GM12892 (cell line): ENCODE measurements around the gene GULP1.

Source experiments
- POLR2A ChIP-seq: IDR thresholded peaks from 2 replicates; pipeline ENCODE4 v1.6.1; 2011; ENCODE audit warnings: low read depth, low read length, control low read depth
- POLR2AphosphoS5 ChIP-seq: IDR thresholded peaks from 2 replicates; pipeline ENCODE4 v1.6.1; 2011; ENCODE audit warnings: low read depth, low read length, control low read depth
- TAF1 ChIP-seq: IDR thresholded peaks from 2 replicates; pipeline ENCODE4 v1.6.1; 2011; ENCODE audit warnings: low read depth, mild to moderate bottlenecking, control low read depth, low read length, borderline replicate concordance

DNA sequence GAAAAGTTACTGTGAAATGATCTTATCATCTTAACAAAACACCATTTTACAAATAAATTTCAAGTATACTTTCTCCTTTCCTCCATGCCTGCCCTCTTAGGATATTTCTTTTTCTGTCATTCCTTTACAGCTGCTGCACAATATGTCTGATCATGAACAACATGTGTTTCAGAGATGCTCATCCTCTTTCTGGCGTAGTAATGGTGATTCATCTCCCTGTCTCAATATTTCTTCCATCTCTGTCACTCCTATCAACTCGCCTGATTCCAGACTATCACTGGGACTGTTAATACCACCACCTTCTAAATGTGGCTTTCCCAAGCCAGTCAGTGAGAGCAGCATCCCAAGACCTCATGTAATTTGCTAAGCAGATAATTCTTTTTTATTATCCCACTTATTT is 290.5 kb downstream of the GULP1 start:
- TF ChIP-seq POLR2A (no peak), TAF1 (no peak), POLR2AphosphoS5 (no peak)
